Kidney epithelial cell (primary cell): ENCODE measurements around the gene TMEM150B. TPM values are rescaled to one million over a fixed set of nuclear protein-coding genes. Genes with fewer than 3 reads are reported as not detected.
A peak's percentile ranks its signal among the peaks of the same experiment; 100 is the strongest.

Experiments
- DNase-seq: peaks from one replicate; pipeline ENCODE4 v3.0.0-alpha.2; 2010; ENCODE audit warnings: low read depth
- H3K27me3 ChIP-seq: 2 replicates; pipeline ENCODE4 v1.6.0; 2011; ENCODE audit warnings: low read length; ENCODE audit not compliant: control insufficient read depth, insufficient read depth
- H3K36me3 ChIP-seq: 2 replicates; pipeline ENCODE4 v1.5.1; 2011; ENCODE audit warnings: low read length; ENCODE audit not compliant: control insufficient read depth, insufficient read depth
- H3K4me3 ChIP-seq: 2 replicates; pipeline ENCODE4 v1.5.1; 2011; ENCODE audit warnings: low read depth, mild to moderate bottlenecking, control low read depth, low read length
- total RNA-seq: library from RNA; depleted of rRNA; stranded (reverse); fragments of >200 nt; gene quantifications from 2 replicates; pipeline ENCODE4 v1.2.3, GENCODE V29; 2015
- TF ChIP-seq, protein P1 (sequence below): IDR thresholded peaks from 2 replicates; pipeline ENCODE4 v1.5.1; 2011; ENCODE audit warnings: mild to moderate bottlenecking, moderate library complexity, low read length, control low read depth, inconsistent platforms; ENCODE audit not compliant: insufficient read depth, poor library complexity, severe bottlenecking

TMEM150B gene
- total RNA-seq, 1 donor from 2014 or later: not detected

DNA sequence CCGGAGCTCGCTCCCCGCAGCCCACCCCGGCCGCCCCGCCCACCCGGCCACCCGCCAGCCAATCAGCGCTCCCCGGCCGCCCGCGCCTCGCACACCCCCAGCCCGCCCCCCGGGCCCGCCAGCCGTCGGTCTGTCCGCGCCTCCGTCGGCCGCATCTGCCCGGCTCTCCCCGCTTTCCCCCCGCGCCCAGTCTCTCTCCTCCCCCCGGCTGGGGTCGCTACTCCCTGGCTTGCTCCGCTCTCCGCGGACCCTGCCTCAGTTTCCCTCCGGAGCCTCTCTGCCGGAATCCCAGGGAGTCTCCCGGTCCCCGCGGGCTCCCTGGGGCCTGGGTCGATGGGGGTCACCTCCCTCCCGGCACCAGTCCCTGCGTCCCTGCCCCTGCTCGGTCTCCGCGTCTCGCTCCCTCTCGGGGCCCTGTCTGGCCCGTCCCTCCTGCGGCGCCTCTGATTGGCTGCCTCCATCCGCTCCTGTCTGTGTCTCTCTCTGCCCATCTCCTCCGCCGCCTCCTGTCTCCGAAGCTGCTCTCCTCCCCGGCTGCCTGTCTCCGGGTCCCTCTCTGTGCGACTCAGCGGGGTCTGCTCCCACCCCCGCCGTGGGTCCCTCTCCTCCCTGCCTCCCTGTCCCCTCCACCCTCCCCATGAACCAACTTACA, 44.6 kb upstream of the TMEM150B start:
- Histone ChIP-seq H3K27me3 (no peaks in the 10 kb centered on the region), H3K36me3 (no peaks in the 10 kb centered on the region), H3K4me3 (peak overlapping the region; percentile 67)
- TF ChIP-seq, protein P1, sequence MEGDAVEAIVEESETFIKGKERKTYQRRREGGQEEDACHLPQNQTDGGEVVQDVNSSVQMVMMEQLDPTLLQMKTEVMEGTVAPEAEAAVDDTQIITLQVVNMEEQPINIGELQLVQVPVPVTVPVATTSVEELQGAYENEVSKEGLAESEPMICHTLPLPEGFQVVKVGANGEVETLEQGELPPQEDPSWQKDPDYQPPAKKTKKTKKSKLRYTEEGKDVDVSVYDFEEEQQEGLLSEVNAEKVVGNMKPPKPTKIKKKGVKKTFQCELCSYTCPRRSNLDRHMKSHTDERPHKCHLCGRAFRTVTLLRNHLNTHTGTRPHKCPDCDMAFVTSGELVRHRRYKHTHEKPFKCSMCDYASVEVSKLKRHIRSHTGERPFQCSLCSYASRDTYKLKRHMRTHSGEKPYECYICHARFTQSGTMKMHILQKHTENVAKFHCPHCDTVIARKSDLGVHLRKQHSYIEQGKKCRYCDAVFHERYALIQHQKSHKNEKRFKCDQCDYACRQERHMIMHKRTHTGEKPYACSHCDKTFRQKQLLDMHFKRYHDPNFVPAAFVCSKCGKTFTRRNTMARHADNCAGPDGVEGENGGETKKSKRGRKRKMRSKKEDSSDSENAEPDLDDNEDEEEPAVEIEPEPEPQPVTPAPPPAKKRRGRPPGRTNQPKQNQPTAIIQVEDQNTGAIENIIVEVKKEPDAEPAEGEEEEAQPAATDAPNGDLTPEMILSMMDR: no peak
- no peak for DNase-seq

DNA sequence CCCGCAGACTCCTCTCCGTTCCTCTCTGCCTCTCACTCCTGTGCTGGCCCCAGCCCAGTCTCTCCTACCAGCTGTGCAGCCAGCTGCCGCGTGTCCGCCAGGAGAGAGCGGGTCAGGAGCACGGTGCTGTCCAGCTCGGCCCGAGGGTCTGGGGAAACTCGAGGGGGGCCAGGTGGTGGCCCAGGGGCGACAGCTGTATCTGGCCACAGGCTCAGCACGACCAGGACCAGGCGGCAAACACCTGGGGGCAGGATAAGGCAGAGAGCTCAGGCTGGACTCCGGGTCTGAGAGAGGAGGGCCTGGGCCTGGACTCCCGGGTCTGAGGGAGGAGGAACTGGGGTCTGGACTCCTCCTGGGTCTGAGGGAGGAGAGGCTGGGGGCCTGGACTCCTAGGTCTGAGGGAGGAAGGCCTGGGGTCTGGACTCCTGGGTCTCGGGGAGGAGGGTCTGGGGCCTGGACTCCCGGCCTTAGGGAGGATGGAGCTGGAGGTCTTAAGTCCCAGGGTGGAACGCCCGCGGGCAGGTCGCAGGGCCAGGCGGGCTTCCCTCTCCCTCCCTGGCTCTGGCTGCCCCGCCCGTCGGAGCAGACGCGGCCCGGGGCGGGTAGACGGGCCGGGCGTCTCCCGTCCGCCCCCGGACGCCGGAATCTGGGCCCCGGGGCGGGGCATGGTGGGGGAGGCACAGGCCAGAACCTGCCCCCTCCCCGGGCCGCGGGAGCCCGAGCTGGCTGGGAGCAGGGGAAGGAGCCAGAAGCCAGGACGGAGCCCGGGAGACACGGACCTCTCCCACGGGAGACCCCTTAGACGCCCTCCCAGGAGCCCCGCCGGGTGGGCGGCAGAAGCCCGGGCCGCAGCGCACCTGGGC, 43.8 kb upstream of the TMEM150B start:
- no peaks in the 10 kb centered on the region for H3K27me3 ChIP-seq
- DNase-seq: no peak
- no peaks in the 10 kb centered on the region for H3K36me3 ChIP-seq
- TF ChIP-seq, protein P1: no peak
- H3K4me3 ChIP-seq: peak overlapping the region; percentile 67

DNA sequence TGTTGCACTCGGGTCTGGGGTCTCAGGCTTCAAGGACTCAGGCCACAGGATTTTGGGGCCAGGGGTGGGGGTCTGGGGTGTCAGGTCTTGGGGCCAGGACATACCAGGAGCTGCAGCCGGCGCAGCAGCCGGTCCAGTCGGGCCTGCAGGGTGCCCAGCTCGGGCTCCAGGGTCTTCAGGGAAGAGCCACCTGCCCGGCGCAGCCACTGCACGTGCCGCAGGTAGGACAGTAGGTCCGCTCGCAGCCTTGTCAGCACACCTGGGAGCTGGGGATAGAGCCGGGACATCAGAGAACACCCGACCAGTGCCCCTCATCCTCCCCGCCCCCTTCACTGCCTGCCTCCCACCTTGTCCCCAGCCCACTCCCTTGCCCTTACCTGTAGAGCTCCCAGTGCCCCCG, 43.0 kb upstream of the TMEM150B start:
- Histone ChIP-seq H3K36me3 (no peaks in the 10 kb centered on the region), H3K4me3 (peak overlapping the region; percentile 67), H3K27me3 (no peaks in the 10 kb centered on the region)
- no peak for DNase-seq
- TF ChIP-seq, protein P1: no peak

DNA sequence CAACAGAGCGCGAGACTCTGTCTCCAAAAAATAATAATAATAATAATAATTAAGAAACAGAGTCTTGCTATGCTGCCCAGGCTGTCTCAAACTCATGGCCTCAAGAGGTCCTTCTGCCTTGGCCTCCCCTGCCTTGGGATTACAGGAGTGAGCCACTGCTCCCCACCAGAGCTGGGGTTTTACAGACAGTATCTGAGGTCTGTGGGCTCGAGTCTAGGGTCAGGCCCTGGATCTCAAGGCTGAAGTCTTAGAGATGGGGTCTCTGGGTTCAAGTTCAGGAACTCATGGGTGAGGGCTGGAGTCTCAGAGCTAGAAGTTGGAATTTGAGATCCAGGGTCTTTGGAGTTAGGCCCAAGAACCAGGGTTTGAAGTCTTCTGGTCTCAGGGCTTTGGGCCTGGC, 41.6 kb upstream of the TMEM150B start:
- no peak for DNase-seq
- Histone ChIP-seq H3K4me3 (no peak overlapping the region), H3K27me3 (no peaks in the 10 kb centered on the region), H3K36me3 (no peaks in the 10 kb centered on the region)
- TF ChIP-seq, protein P1: no peak

DNA sequence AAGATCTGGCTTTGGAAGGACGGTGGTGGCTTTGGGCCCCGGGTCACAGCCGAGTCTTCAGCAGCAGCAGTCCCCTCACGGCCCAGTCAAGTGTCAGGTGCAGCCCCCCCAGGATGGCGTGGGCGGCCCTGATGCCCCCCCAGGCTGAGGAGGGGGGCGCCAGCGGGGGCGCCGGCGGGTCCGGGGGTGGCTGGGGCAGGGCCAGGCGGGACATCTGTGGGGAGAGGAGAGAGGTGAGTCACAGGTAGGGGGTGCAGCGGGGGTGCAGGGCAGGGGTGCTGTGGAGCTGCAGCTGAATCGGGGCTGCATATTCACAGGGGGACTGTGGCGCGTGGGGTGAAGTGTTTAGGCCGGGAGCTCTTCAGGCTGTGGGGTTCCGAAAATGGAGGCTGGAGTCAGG, 40.8 kb upstream of the TMEM150B start:
- Histone ChIP-seq H3K36me3 (no peaks in the 10 kb centered on the region), H3K27me3 (no peaks in the 10 kb centered on the region), H3K4me3 (no peak overlapping the region)
- TF ChIP-seq, protein P1: no peak
- no peak for DNase-seq

DNA sequence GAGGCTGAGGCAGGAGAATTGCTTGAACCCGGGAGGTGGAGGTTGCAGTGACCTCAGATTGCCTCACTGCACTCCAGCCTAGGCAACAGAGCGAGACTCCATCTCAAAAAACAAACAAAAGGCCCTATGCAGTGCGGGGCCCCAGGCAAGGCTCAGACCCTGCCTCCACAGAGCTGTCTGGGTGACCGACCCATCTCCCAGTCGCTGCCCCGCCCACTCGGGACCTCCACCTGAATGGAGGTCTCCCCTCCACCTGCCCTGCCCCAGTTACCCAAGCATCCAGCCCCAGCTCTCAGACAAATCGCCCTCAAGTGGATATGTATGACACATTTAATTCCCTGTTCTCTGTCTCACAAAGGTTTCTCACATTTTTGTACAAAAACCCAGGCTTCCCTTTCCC, 40.1 kb upstream of the TMEM150B start:
- no peaks in the 10 kb centered on the region for H3K36me3 ChIP-seq
- H3K27me3 ChIP-seq: no peaks in the 10 kb centered on the region
- no peak overlapping the region for H3K4me3 ChIP-seq
- TF ChIP-seq, protein P1: no peak
- no peak for DNase-seq
